Ishikawa (cell line): ENCODE measurements around the gene TUBB6.

ENCODE experiments used
- CEBPB ChIP-seq: IDR thresholded peaks from 2 replicates; pipeline ENCODE4 v1.6.1; 2012
- CREB1 ChIP-seq: IDR thresholded peaks from 2 replicates; pipeline ENCODE4 v1.6.1; 2012; ENCODE audit warnings: low read depth
- EGR1 ChIP-seq: IDR thresholded peaks from 2 replicates; pipeline ENCODE4 v1.6.1; 2012
- EP300 ChIP-seq: IDR thresholded peaks from 2 replicates; pipeline ENCODE4 v1.6.1; 2012; ENCODE audit warnings: borderline replicate concordance
- FOXM1 ChIP-seq: IDR thresholded peaks from 2 replicates; pipeline ENCODE4 v1.6.1; 2012; ENCODE audit warnings: low read depth, borderline replicate concordance
- MAX ChIP-seq: IDR thresholded peaks from 2 replicates; pipeline ENCODE4 v1.6.1; 2012
- NFIC ChIP-seq: IDR thresholded peaks from 2 replicates; pipeline ENCODE4 v1.6.1; 2012
- RAD21 ChIP-seq: IDR thresholded peaks from 2 replicates; pipeline ENCODE4 v1.6.1; 2012; ENCODE audit warnings: low read depth
- REST ChIP-seq: IDR thresholded peaks from 2 replicates; pipeline ENCODE4 v1.6.1; 2012; ENCODE audit warnings: low read depth, mild to moderate bottlenecking
- TAF1 ChIP-seq: IDR thresholded peaks from 2 replicates; pipeline ENCODE4 v1.6.1; 2012; ENCODE audit warnings: low read depth, mild to moderate bottlenecking
- TCF12 ChIP-seq: IDR thresholded peaks from 2 replicates; pipeline ENCODE4 v1.6.1; 2012; ENCODE audit warnings: low read depth
- TEAD4 ChIP-seq: IDR thresholded peaks from 2 replicates; pipeline ENCODE4 v1.6.1; 2012
- USF1 ChIP-seq: IDR thresholded peaks from 2 replicates; pipeline ENCODE4 v1.6.1; 2012
- YY1 ChIP-seq: IDR thresholded peaks from 2 replicates; pipeline ENCODE4 v1.6.1; 2012; ENCODE audit warnings: low read depth
- ZBTB7A ChIP-seq: IDR thresholded peaks from 2 replicates; pipeline ENCODE4 v1.6.1; 2012; ENCODE audit warnings: low read depth

TUBB6 gene

GRCh38 chr18:12334366-12334808 is 26.3 kb downstream of the TUBB6 start:
- TF ChIP-seq YY1 (no peak), USF1 (no peak), EP300 (no peak), TEAD4 (no peak), TCF12 (no peak), CEBPB (no peak), NFIC (no peak), MAX (no peak), CREB1 (no peak), FOXM1 (no peak), REST (no peak), TAF1 (no peak), ZBTB7A (no peak), EGR1 (no peak), RAD21 (no peak)

- TF ChIP-seq TCF12 = no peak
- TF ChIP-seq CEBPB = peak; percentile 42; the same call in 1 of the 2 replicates
- TF ChIP-seq CREB1 = no peak
Observed at GRCh38 chr18:12334863-12335262, 26.8 kb downstream of the TUBB6 start.

- no peak for TF ChIP-seq MAX
Observed at GRCh38 chr18:12335503-12335902, 27.5 kb downstream of the TUBB6 start.

- TF ChIP-seq TEAD4 (0 out of 2 replicates have a peak, but pooled peaks have one; percentile 13), ZBTB7A (no peak)
Observed at GRCh38 chr18:12336171-12336613, 28.2 kb downstream of the TUBB6 start.

GRCh38 chr18:12336887-12337286 is 28.8 kb downstream of the TUBB6 start:
- TF ChIP-seq MAX = no peak
- 0 out of 2 replicates have a peak, but pooled peaks have one; percentile 3 for TF ChIP-seq TEAD4

GRCh38 chr18:12338382-12338781 is 30.3 kb downstream of the TUBB6 start:
- TF ChIP-seq REST = no peak
- no peak for TF ChIP-seq RAD21
- no peak for TF ChIP-seq EGR1
- no peak for TF ChIP-seq TEAD4
- no peak for TF ChIP-seq CEBPB
- no peak for TF ChIP-seq FOXM1
- TF ChIP-seq EP300 = no peak
- no peak for TF ChIP-seq ZBTB7A
- no peak for TF ChIP-seq MAX
- no peak for TF ChIP-seq USF1
- TF ChIP-seq TAF1 = no peak
- TF ChIP-seq NFIC = no peak
- TF ChIP-seq YY1 = no peak
- TF ChIP-seq TCF12 = no peak
- TF ChIP-seq CREB1 = no peak
